ENCODE results near the gene PHACTR1.
A peak's percentile ranks its signal among the peaks of the same experiment; 100 is the strongest.
"Not testable (repeated sequence)": the region's sequence is repeated elsewhere in the genome, so short reads cannot be mapped to it uniquely, and the experiment has no call there.

Gene PHACTR1

DNA sequence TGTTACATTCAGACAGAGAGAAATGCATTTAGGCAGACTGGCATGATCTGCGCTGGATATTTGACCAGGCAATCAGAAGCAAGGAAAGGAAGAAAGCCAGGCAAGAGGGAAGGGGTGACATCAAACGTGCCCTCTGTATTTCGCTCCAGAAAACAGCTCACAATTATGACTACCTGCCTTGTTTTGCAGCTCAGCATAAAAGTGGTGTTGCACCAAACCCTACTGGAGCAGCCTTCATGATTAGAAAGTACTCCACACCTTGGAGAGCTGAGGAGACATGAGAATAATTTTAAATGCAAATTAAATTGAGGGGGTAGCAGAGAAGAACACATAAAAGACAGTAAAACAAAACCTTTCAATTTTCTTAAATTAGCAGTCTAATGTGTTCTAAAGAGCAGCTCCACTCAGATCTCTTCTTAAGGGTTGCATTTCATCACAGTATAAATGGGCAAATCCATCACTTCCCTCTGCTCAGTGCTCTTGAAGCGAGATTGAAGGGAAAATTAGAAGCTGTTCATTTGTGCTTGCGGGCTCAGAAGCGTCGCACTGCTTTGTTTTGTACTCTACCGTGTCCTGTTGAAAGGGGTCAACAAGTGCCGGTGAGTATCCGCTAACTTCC is at the start of gene PHACTR1:
Gene PHACTR1, plus strand, starts transcription at position 470 of the 619 bp plus-strand sequence.
- DNase-seq = no peak

DNA sequence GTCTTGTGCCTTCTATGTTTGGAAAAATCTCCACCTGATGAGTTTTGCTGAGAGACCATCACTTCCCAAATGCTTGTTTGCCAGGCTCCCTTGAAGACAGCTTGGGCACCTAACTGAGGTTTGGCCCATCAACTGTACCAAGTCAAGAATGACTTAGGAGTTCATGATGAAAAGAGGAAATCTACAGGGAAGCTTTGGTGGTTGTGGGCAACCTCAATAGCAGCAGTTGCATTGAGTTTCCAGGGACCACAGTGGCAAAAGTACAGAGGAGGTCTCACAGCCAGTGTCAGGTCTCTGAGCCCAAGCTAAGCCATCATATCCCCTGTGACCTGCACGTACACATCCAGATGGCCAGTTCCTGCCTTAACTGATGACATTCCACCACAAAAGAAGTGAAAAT is 49.7 kb upstream of the PHACTR1 start:
- DNase-seq = no peak

DNA sequence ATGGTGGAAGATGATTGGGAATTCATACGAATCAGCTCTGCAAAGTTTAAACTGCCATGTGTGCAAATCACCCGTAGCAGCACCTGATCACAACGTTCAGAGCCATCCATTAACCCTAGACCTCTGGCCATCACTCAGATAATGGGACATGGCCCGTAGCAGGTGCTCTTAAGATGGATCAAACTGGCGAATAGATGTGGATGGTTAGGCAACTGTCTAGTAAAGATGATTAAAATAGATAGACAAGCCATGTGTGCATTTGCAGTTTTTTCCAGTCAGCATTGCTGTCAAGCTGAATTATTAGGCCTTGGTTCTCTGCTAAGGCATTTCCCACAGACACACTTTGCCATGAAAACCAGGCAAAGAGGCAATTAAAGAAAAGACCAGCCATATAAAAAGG is 40.6 kb upstream of the PHACTR1 start:
- no peak for DNase-seq

DNA sequence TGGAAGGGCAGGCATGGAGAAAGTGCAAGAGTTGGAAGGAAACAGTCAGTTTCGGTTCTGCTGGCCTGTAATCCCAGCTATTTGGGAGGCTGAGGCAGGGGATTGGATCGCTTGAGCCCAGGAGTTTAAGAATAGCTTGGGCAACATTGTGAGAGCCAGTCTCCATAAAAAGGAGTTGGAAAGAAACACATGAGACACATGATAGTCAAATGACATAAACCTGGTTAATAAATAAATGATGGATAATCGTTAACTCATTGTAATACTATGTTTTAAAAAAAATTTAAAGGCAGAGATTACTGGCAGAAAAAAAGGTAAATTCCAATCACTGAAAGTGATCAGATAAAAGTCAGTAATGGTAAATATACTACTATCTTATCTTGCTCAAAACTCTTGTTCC is 37.2 kb upstream of the PHACTR1 start:
- no peak for DNase-seq

DNA sequence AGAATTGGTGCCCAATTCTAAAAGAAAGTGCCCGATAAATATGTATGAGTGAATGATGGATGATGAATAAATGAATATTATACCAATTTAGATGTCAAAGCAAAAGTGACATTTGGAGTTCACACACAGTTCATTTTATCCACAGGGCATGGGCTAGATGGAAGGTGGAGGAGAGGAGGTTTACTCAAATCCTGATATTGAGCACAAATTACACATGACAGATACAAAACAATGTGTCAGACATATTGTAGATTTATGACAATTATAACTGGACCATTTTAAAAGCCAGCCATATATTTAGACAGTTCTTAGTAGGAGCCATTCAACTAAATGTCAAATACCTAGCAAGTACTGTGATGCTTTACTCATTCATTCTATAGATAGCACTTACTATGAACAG is 23.4 kb upstream of the PHACTR1 start:
- DNase-seq = no peak

DNA sequence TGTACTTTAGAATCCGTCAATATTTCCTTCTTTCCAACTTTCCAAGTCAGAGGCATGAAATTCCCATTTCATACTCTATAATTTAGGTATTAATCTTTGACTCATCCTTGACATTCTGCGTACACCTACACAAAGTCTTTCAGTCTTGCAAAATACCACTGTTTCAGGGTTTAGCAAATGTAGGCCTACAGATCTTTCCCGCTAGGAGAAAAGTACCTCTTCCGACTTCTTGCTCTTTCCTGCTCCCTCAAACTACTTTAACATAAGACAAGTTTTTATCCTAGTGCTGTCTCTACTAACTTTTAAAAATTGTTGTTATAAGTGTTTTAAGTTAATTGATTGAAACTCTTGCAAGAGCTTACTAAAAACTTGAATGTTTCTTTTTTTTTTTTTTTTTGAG is 18.3 kb upstream of the PHACTR1 start:
- DNase-seq = no peak

DNA sequence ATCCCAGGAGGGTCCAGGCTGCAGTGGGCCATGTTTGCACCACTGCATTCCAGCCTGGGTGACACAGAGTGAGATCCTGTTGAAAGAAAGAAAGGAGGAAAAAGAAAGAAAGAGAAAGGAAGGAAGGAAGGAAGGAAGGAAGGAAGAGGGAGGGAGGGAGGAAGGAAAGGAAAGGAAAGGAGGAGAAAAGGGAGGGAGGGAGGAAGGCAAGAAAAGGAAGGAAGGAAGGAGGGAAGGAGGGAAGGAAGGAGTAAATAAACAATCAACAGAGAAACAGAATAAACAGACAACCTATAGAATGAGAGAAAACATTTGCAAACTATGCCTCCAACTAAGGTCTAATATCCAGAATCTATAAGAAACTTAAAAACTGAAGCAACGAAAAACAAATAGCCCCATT is 11.6 kb upstream of the PHACTR1 start:
- no peak for DNase-seq

DNA sequence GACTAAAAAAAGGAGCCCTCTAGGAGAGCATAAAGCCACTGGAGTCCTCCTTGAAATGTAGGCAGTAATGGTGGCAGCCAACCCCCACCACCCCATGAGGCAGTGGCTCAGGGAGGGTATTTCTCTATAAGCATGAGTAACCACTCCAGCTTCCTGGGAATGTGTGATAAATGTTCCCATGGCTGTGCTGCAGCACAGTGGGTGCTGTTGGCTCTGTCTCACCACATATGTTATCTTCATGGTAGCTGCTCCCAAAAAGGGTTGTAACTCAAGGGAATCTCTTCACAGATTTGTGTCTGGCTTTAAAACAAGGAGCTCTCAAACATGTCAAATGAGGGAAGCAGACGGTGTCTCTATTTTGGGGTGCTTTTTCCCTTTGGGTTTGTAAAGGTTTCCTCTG is 7.5 kb upstream of the PHACTR1 start:
- peak in 1 of 3 donors; percentile 1 for DNase-seq

DNA sequence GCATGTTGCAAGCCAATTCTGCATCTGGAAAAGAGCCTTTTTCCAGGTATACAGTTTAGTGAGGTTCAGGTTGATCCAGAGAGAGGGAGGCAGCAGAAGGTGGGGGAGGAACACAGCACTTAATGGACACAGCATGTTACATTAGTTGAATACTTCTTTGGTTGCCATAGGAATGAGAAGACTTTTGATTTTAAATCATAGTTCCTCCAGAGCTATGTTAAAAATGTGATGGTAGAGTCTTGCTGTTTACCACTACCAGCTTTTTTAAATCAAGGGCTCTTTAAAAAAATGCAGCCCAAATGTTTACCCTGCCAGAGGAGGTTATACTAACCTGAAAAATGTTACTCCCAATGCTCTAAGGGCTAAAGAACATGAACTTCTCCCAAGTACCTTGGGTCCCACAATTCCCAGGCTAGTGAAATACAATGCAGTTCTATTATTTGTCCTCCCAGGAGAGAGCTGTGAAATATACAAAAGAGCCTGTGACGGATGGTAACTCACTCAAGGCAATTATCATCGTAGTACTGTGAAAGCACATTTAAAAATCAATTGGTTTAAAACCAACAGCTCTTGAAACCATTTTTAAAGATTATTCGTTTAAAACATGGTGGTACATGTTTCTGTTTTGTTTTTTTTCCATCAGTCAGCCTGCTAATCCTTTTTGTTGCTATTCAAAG is 6.9 kb upstream of the PHACTR1 start:
- no peak for DNase-seq

DNA sequence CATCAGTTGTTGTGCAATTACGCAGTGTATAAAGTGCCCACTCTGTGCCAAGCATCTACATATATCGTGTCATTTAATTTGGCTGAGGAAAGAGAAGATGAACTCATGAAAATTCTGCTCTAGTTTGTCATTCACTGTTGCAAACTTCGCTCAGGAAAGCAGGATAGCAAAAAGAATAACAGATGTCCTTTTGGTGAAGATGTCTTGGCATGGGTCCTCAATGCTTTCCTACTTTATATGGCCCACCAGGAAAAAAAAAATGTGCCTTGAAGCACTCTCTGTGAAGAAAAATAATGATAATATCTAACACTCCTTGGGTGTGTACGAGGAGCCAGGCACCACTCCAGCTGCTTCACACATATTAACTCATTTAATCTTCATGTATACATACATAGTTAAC is 5.6 kb upstream of the PHACTR1 start:
- DNase-seq = no peak

DNA sequence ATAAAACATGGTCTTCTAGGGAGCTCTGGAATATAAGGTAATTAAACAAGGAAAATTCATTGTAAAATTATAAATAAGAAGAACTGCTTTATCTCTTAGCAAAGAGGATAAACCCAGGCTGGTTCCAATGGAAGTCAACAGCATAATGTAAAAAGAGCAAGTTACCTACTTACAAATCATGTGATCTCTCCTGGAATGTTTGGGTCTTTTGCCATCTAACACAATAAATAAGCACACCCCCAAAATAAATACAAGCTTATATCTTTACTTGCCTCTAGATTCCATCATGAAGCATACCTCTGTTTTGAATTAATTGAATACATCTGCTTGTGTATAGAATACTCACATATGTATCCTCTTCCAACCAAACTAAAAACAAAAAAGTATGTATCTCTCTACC is 2.5 kb upstream of the PHACTR1 start:
- DNase-seq = no peak

DNA sequence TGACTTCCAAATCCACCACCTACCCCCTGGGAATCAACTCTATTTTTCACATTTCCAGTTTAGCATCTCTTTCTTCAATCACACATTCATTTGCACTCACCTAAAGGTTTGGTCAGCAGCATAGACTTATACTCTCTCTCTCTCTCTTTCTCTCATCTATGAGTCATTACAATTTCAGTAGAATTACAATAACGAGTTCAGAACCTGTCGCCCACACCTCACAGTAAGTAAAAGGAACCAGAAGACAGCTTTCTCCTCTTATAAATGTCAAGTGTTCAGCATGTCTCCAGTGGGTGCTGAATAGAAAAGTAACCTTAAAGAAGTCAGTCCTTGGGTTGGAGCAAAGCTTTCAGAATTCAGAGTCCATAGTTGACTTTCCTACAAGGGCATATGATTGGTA is 1.1 kb upstream of the PHACTR1 start:
- no peak for DNase-seq

DNA sequence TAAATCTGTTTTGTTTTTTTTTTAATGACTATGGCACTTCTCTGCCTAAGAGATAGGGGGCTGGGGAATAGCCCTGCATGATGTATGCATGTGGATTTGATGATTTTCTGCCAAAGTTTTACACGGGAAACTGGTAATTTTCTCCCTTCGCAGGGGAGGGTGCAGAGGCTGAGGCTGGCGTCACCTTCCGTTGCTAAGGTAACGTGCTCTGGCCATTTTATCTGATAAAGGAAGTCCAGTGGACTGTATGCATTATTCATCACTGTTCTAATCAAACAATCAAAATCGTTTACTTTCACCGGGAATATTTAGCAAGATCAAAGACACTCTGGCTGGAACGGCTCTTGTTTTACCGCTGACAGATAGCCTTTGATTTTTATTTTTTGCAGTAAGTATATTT is 789 bp downstream of the PHACTR1 start:
- DNase-seq = no peak

DNA sequence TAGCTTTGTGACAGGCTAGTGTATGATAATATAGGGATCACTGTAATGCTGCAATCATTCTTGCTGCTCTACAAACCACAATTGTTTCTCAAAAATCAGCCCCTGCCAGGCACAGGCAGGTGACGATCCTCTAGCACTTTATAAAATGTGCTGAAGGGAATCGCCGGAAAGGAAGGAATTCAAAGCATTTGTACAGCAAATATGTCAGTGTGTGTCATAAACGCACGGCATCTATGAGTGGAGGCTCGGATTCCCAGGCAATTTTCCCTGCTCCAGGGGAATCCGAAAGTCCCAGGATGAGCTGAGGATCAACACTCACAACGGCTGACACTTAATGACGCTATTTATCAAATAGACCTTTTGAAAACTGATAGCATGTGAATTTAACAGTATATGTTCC is 1.4 kb downstream of the PHACTR1 start:
- DNase-seq = no peak

DNA sequence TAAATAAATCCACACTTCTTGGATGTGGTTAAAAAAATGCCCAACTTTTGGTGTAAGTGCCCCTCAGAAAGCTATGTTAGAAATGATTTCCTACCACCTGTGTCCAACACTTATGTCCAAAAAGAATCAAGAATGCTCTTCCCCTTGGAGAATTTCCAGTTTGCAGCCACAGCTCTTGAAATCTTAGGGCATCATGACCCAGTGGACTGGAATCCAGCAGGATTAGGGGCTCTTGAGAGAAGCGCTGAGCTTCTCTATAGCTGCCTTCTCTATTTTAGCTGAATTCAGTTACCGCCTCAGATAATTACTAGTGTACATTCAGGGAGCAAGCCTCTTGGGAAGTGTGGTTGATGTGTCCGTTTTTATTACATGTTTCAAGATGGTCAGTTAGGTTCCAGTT is 2.5 kb downstream of the PHACTR1 start:
- no peak for DNase-seq

DNA sequence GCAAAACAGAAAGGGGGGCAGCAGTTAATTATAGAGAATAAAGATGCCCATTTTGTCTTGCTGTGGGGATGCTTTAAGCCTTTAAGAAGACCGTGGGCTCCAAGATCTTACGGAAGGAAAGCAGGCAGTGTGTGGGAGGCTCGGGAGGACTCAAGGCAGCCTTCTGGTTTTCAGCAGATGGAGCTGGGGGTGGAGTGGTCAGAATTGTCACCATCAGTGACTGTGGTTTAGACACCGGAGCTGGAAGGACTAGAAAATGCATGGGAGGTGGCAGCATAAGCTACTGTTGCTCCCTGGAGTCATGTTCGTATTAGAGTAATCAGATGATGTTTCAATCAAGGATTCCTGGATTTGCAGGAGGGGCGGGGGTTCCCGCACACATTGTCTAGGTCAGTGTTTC is 3.7 kb downstream of the PHACTR1 start:
- DNase-seq = no peak

DNA sequence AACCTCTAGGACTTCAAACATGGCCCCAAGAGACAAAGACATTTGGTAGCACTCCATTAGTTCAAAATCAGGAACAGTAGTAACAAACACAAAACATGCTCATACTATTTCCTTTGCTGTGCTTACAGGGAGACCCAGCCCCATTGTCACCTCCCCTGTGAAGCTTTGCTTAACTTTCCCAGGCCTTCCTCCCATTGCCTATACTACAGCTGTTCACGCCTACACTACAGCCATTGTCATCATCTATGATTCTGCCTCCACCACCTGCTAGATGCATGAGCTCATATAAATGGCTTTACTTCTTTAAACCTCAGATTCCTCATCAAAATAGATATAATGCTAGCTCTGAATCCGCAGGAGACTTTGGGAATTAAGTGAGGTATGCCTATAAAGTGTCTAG is 8.7 kb downstream of the PHACTR1 start:
- DNase-seq = no peak

DNA sequence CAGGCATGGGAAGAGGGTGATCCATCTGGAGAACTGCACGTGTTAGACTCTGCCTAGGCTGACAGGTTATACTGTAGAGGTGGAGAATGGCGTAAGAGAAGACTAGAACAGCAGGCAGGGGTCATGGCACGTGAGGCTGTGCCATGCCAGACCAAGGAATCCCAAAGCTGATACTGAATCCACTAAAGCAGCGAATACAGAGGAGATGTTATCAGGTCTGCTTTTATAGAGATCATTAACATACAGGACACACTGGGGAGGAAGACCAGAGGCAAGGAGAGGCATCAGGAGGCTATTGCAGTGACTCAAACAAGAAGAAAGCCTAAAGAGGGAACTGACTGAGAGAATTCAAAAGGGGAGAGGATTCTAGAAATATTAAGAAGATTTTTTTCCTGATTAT is 12.9 kb downstream of the PHACTR1 start:
- DNase-seq = no peak

DNA sequence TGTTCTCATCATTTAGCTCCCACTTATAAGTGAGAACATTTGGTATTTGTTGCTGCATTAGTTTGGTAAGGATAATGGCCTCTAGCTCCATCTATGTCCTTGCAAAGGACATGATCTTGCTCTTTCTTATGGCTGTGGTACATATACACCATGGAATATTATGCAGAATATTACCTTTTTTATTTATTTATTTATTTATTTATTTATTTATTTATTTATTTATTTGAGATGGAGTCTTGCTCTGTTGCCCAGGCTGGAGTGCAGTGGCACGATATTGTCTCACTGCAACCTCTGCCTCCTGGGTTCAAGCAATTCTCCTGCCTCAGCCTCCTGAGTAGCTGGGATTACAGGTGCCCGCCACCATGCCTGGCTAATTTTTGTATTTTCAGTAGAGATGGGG is 14.2 kb downstream of the PHACTR1 start:
- DNase-seq = not testable (repeated sequence)

DNA sequence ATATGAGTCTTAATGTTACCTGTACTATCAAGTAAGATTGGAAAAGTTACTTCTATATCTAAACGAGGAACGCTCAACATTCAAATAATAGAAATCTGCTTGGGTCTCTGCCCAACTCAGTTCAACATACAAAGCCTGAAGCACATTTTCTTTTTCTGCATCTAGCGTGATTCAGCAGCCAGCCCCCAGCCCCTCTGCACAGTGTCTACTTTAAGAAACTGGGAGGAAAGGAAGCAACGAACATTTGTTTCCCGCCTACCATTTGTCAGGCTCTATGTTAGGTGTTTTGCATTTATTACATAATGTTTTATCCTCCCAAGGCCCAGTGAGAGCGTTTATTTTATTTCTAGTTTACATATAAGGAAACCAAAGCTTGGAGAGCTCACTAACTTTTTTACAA is 17.3 kb downstream of the PHACTR1 start:
- DNase-seq = no peak

DNA sequence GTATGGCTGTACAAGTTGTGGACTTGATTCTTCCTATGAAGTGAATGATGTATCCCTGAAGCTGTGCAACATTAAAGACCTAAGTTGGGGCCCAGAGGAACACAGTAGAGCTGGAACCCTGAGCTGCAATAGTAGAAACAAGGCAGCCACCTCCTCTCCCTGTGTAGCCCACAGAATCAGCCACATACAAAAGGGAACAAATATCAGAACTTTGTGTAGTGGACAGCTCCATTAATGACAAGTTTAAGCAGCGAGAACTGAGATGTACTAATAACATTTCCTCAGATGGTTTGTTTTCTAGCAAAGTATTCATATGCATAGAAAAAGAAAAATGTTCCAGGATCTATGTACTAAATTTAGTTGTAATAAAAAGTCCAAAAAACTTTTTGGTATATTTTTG is 19.2 kb downstream of the PHACTR1 start:
- no peak for DNase-seq

DNA sequence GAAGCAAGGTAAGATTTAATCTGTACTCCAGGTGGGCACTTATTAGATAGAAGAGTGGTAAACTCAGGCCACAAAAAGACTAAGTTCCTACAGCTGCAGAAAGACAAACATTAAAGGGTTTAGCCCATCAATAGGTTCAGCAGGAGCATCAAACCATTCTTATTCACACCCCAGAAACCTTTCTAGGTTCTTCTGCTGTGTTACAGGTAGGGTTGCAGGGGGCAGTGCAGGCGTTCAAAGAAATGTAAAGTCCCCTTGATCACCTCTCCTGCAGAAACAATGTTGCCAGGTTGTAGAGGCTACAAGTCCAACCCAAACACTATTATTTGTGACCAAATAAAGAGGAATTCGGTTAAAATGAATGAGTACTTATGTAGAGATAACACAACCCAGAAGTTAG is 31.8 kb downstream of the PHACTR1 start:
- no peak for DNase-seq

DNA sequence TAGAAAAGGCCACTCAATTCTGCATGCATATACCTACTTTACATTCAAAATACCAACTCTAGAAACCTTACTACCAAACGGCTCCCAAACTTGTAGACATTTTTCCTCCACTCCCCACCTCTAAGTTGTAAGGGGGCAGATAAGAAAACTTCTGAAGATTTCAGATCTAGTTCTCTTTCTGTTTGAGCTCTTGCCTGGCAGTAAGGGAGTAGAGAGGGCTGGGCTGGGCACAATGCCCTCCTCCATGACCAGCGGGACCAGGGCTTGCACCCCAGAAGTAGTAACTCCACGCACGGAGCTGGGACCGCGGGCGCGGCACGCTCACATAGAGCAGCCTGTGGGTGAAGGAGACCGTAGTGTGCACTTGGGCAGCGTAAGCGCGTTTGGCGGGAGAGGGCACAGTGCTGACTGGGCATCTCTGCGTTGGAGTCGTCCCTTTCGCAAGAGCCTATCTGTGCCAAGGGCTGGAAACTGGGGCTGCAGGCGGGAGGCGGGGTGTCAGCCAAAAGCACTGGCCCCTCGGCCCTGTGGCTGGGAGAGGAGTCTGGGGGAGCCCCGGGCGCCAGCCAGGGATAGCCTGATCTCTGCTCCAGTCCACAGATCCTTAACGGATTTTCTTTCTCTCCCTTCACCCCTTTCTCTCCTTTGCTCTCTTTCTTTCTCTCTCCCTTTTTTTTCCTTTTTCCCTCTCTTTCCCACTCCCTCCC is 32.4 kb downstream of the PHACTR1 start:
- DNase-seq = peak in 1 of 3 donors; percentile 5
